ENCODE data around the gene GFOD1. TPM values are rescaled to one million over a fixed set of nuclear protein-coding genes. Genes with fewer than 3 reads are reported as not detected.
"Not testable (repeated sequence)": the region's sequence is repeated elsewhere in the genome, so short reads cannot be mapped to it uniquely, and the experiment has no call there.

The GFOD1 gene
- total RNA-seq, 4 donors from 2014 or later, result 4.7 to 26.6 (median 10.1) TPM

GRCh38 chr6:13462458-13463327 lies 24.7 kb downstream of the GFOD1 start:
- H3K4me1 ChIP-seq, result no peaks in the 10 kb centered on the region
- H3K4me3 ChIP-seq, result no peak overlapping the region
- no peaks in the 10 kb centered on the region for H3K27me3 ChIP-seq
- no peak overlapping the region for H3K27ac ChIP-seq
- no peaks in the 10 kb centered on the region for H3K36me3 ChIP-seq
- no peaks in the 10 kb centered on the region for H3K9me3 ChIP-seq
- TF ChIP-seq, protein P1, sequence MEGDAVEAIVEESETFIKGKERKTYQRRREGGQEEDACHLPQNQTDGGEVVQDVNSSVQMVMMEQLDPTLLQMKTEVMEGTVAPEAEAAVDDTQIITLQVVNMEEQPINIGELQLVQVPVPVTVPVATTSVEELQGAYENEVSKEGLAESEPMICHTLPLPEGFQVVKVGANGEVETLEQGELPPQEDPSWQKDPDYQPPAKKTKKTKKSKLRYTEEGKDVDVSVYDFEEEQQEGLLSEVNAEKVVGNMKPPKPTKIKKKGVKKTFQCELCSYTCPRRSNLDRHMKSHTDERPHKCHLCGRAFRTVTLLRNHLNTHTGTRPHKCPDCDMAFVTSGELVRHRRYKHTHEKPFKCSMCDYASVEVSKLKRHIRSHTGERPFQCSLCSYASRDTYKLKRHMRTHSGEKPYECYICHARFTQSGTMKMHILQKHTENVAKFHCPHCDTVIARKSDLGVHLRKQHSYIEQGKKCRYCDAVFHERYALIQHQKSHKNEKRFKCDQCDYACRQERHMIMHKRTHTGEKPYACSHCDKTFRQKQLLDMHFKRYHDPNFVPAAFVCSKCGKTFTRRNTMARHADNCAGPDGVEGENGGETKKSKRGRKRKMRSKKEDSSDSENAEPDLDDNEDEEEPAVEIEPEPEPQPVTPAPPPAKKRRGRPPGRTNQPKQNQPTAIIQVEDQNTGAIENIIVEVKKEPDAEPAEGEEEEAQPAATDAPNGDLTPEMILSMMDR (IDR thresholded peaks at IDR 0.05), result no peak
- no peak for TF ChIP-seq POLR2A (IDR thresholded peaks at IDR 0.05)
- intact Hi-C loops (cut with DNase I; ENCODE audit: low total_unique reads), result no loop called here
- no peak for DNase-seq

GRCh38 chr6:13461805-13462204 lies 25.6 kb downstream of the GFOD1 start:
- Histone ChIP-seq H3K36me3 (no peaks in the 10 kb centered on the region), H3K4me1 (no peaks in the 10 kb centered on the region), H3K27me3 (no peaks in the 10 kb centered on the region), H3K9me3 (no peaks in the 10 kb centered on the region), H3K27ac (no peak overlapping the region), H3K4me3 (no peak overlapping the region)
- intact Hi-C loops (cut with DNase I; ENCODE audit: low total_unique reads), result no loop called here
- DNase-seq, result no peak
- TF ChIP-seq, protein P1 (IDR thresholded peaks at IDR 0.05), result no peak
- no peak for TF ChIP-seq POLR2A (IDR thresholded peaks at IDR 0.05)

GRCh38 chr6:13461307-13461706 lies 26.1 kb downstream of the GFOD1 start:
- Histone ChIP-seq H3K27ac (no peak overlapping the region), H3K4me1 (no peaks in the 10 kb centered on the region), H3K4me3 (no peak overlapping the region), H3K27me3 (no peaks in the 10 kb centered on the region), H3K36me3 (no peaks in the 10 kb centered on the region), H3K9me3 (no peaks in the 10 kb centered on the region)
- no peak for DNase-seq
- TF ChIP-seq, protein P1 (IDR thresholded peaks at IDR 0.05), result no peak
- TF ChIP-seq POLR2A (IDR thresholded peaks at IDR 0.05), result no peak
- intact Hi-C loops (cut with DNase I; ENCODE audit: low total_unique reads), result no loop called here

GRCh38 chr6:13460289-13460688 lies 27.1 kb downstream of the GFOD1 start:
- H3K9me3 ChIP-seq; H3K36me3 ChIP-seq; H3K4me3 ChIP-seq; H3K27ac ChIP-seq; H3K4me1 ChIP-seq; intact Hi-C loops (cut with DNase I; ENCODE audit: low total_unique reads); DNase-seq; H3K27me3 ChIP-seq: not testable (repeated sequence)

GRCh38 chr6:13457577-13457976 lies 29.8 kb downstream of the GFOD1 start:
- H3K4me1 ChIP-seq, result no peaks in the 10 kb centered on the region
- H3K27ac ChIP-seq, result no peak overlapping the region
- no peaks in the 10 kb centered on the region for H3K9me3 ChIP-seq
- no peaks in the 10 kb centered on the region for H3K27me3 ChIP-seq
- H3K36me3 ChIP-seq, result no peaks in the 10 kb centered on the region
- intact Hi-C loops (cut with DNase I; ENCODE audit: low total_unique reads), result no loop called here
- H3K4me3 ChIP-seq, result no peak overlapping the region
- TF ChIP-seq POLR2A (IDR thresholded peaks at IDR 0.05), result no peak
- TF ChIP-seq, protein P1 (IDR thresholded peaks at IDR 0.05), result no peak
- no peak for DNase-seq
